ENCODE data around the gene DSC3. TPM values are rescaled to one million over a fixed set of nuclear protein-coding genes. Genes with fewer than 3 reads are reported as not detected.

Gene DSC3
- total RNA-seq, 1 experiment from 2014 or later: not detected

DNA sequence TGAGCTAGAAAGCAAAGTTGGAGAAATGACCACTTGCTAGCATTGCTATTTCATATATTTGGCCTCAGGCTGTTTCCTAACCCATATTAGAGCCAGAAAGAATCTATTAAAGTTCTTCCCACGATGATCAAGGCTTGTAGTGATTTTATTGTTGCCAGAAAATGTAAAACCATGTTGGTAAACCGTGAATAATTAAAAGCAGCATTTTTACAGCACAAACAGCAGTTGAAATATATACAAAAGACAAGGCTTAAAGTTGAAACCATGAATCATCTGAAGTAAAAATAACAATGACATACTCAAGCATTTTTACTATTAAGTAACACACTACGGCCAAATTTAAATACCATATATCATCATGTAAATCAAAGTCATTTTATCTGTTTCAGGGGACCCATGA is 27.7 kb upstream of the DSC3 start:
- no peaks in the 10 kb centered on the region for H3K36me3 ChIP-seq (ENCODE audit: low read depth)
- POLR2A ChIA-PET (ENCODE audit: unreplicated experiment): no interaction called here

DNA sequence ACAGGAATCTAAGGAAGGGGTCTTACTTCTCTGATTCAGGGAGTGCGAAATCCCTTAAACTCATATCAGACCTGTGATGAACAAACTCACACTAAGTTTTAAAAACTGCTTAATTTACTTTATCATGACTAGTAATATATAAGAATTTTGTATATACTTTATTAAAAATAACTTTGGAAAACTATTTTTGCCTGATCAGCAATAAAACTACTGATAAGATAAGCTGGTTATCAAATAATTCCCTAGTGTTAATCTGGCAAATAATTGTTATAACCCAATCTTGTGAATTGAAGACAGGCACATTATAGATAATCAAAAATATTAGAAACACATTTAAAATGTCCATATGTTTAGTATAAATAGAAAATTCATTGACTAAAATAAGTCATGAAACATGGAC is 23.7 kb upstream of the DSC3 start:
- Histone ChIP-seq H3K27ac (no peak overlapping the region), H3K4me1 (replicated peaks; ENCODE audit: insufficient read depth) (no peaks in the 10 kb centered on the region), H3K4me2 (no peak overlapping the region), H4K20me1 (ENCODE audit: insufficient read depth) (no peaks in the 10 kb centered on the region), H3K27me3 (ENCODE audit: insufficient read depth, low read depth) (no peaks in the 10 kb centered on the region), H3F3A (ENCODE audit: insufficient read depth, low read depth) (no peaks in the 10 kb centered on the region), H3K79me2 (ENCODE audit: low read depth) (no peaks in the 10 kb centered on the region), H3K9me2 (ENCODE audit: insufficient read depth) (no peaks in the 10 kb centered on the region), H3K36me3 (ENCODE audit: low read depth) (no peaks in the 10 kb centered on the region), H3K4me3 (no peak overlapping the region), H2AFZ (no peak overlapping the region), H3K9me3 (ENCODE audit: insufficient read depth, low read depth) (no peaks in the 10 kb centered on the region)
- no peak for TF ChIP-seq EZH2 (IDR thresholded peaks at IDR 0.05; ENCODE audit: low read depth)
- TF ChIP-seq, protein P1, sequence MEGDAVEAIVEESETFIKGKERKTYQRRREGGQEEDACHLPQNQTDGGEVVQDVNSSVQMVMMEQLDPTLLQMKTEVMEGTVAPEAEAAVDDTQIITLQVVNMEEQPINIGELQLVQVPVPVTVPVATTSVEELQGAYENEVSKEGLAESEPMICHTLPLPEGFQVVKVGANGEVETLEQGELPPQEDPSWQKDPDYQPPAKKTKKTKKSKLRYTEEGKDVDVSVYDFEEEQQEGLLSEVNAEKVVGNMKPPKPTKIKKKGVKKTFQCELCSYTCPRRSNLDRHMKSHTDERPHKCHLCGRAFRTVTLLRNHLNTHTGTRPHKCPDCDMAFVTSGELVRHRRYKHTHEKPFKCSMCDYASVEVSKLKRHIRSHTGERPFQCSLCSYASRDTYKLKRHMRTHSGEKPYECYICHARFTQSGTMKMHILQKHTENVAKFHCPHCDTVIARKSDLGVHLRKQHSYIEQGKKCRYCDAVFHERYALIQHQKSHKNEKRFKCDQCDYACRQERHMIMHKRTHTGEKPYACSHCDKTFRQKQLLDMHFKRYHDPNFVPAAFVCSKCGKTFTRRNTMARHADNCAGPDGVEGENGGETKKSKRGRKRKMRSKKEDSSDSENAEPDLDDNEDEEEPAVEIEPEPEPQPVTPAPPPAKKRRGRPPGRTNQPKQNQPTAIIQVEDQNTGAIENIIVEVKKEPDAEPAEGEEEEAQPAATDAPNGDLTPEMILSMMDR (conservative IDR thresholded peaks at IDR 0.05): no peak
- no peak for DNase-seq
- BruUV-seq (replicated peaks): no TSS peak
- intact Hi-C loops (cut with micrococcal nuclease; ENCODE audit: unreplicated experiment): no loop called here
- ChIA-PET CTCF (no interaction called here), POLR2A (ENCODE audit: unreplicated experiment) (interaction anchor here (0.6 kb wide), 1 partner anchor 266 kb away, joined by 9 read pairs; no protein-coding TSS in a partner anchor)

More for the DNA sequence above, 27.7 kb upstream of the DSC3 start:
- Histone ChIP-seq H3K27ac (no peak overlapping the region), H3K9me3 (ENCODE audit: insufficient read depth, low read depth) (no peaks in the 10 kb centered on the region), H3K27me3 (ENCODE audit: insufficient read depth, low read depth) (no peaks in the 10 kb centered on the region), H2AFZ (no peak overlapping the region), H3K79me2 (ENCODE audit: low read depth) (no peaks in the 10 kb centered on the region), H3K4me1 (replicated peaks; ENCODE audit: insufficient read depth) (no peaks in the 10 kb centered on the region), H3K4me2 (no peak overlapping the region), H4K20me1 (ENCODE audit: insufficient read depth) (no peaks in the 10 kb centered on the region), H3F3A (ENCODE audit: insufficient read depth, low read depth) (no peaks in the 10 kb centered on the region), H3K9me2 (ENCODE audit: insufficient read depth) (no peaks in the 10 kb centered on the region), H3K4me3 (no peak overlapping the region)
- DNase-seq: no peak
- BruUV-seq (replicated peaks): no TSS peak
- intact Hi-C loops (cut with micrococcal nuclease; ENCODE audit: unreplicated experiment): loop anchor here (10.0 kb wide), 1 partner anchor 55 kb away; no protein-coding TSS in a partner anchor
- TF ChIP-seq, protein P1 (conservative IDR thresholded peaks at IDR 0.05): no peak
- TF ChIP-seq EZH2 (IDR thresholded peaks at IDR 0.05; ENCODE audit: low read depth): no peak
- CTCF ChIA-PET: no interaction called here

DNA sequence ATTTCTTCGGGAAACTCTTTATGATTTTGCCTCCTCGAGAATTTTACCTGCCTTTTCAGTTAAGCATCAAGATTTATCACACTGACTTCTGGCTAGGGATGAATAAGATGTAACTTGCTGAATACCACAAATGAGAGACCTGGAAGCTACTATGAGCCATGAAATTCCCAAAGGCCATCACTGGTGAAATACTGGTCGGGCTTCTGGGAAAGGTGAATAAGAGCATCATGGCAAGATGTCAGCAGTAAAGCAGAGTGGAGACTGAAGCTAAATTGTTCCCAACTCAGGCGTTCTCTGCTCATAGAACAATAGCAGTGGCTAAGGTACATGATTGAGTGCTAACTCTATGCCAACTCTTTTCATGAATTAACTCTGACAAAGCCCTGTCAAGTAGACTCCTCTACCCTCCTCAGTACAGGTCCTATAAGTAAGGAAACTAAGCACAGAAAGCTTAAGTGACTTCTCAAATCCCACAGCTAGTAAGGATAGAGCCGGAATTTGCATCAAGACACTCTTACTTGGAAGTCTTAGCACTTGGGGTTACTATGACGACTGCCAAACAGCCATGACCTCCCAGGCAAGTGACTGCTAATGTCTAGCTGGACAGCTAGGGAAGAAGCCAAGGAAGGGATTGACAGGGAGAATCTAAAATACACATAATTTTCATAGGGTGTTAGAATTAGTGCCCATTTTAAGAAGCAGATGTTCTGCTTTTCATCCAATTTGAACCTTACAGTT is 22.7 kb upstream of the DSC3 start:
- Histone ChIP-seq H3K4me2 (no peak overlapping the region), H2AFZ (no peak overlapping the region)

More for the DNA sequence above, 22.7 kb upstream of the DSC3 start:
- H3K9me3 ChIP-seq (ENCODE audit: insufficient read depth, low read depth): no peaks in the 10 kb centered on the region
- TF ChIP-seq EZH2 (IDR thresholded peaks at IDR 0.05; ENCODE audit: low read depth): no peak
- TF ChIP-seq, protein P1 (conservative IDR thresholded peaks at IDR 0.05): no peak
- H3K79me2 ChIP-seq (ENCODE audit: low read depth): no peaks in the 10 kb centered on the region
- no TSS peak for BruUV-seq (replicated peaks)
- no peaks in the 10 kb centered on the region for H4K20me1 ChIP-seq (ENCODE audit: insufficient read depth)
- no peaks in the 10 kb centered on the region for H3K27me3 ChIP-seq (ENCODE audit: insufficient read depth, low read depth)
- no peaks in the 10 kb centered on the region for H3K9me2 ChIP-seq (ENCODE audit: insufficient read depth)
- H3F3A ChIP-seq (ENCODE audit: insufficient read depth, low read depth): no peaks in the 10 kb centered on the region
- ChIA-PET CTCF (no interaction called here), POLR2A (ENCODE audit: unreplicated experiment) (no interaction called here)
- H3K4me1 ChIP-seq (replicated peaks; ENCODE audit: insufficient read depth): no peaks in the 10 kb centered on the region
- DNase-seq: no peak
- no peak overlapping the region for H3K4me3 ChIP-seq
- no peaks in the 10 kb centered on the region for H3K36me3 ChIP-seq (ENCODE audit: low read depth)
- intact Hi-C loops (cut with micrococcal nuclease; ENCODE audit: unreplicated experiment): no loop called here
- H3K27ac ChIP-seq: no peak overlapping the region

Data from PC-9 (cell line).